SK-N-SH (cell line): ENCODE results near the gene ZNRF1. TPM values are rescaled to one million over a fixed set of nuclear protein-coding genes. Genes with fewer than 3 reads are reported as not detected.

Source experiments
- CTCF ChIA-PET: fragments of 300-600, 350-600 bp; formaldehyde crosslinking; extraction: SDS; loops from one replicate; lab custom pipeline; 2021; lab: Yijun Ruan, JAX
- POLR2A ChIA-PET: fragments of 350-600 bp; sonication (Branson Sonifier 250); formaldehyde crosslinking; extraction: SDS; loops from one replicate; lab custom pipeline; 2020; ENCODE audit warnings: antibody characterized with exemption, inconsistent platforms; lab: Yijun Ruan, JAX
- DNase-seq: peaks from one replicate; pipeline ENCODE4 v3.0.0; 2012
- H2AFZ ChIP-seq: fragments of 200-600 bp; sonication (generic); 2 replicates; pipeline ENCODE4 v1.8.1; 2016; ENCODE audit warnings: antibody characterized with exemption, mild to moderate bottlenecking, low read depth
- H3F3A ChIP-seq: fragments of 200-600 bp; sonication (generic); replicated peaks from 2 replicates; pipeline ENCODE3; 2016; ENCODE audit warnings: antibody characterized with exemption, mild to moderate bottlenecking; ENCODE audit not compliant: insufficient read depth
- H3K27ac ChIP-seq, 2 experiments: fragments of 200-500 bp in 1 of 2; fragments of 200-600 bp in 1 of 2; sonication (Bioruptor generic) in 1 of 2; sonication (generic), shearing (Covaris generic) in 1 of 2; 2 replicates each; pipeline versions ENCODE4 v1.5.1 to v1.6.1; 2014 to 2016; ENCODE audit warnings: low read depth in 2 of 2, inconsistent platforms in 1 of 2, low read length in 1 of 2, mild to moderate bottlenecking in 1 of 2, mixed read lengths in 1 of 2
- H3K27me3 ChIP-seq: fragments of 200-600 bp; sonication (generic), shearing (Covaris generic); 2 replicates; pipeline ENCODE4 v1.6.1; 2016; ENCODE audit warnings: mixed run types; ENCODE audit not compliant: insufficient read depth
- H3K36me3 ChIP-seq, 2 experiments: fragments of 200-500 bp in 1 of 2; fragments of 200-600 bp in 1 of 2; sonication (Bioruptor generic) in 1 of 2; sonication (generic) in 1 of 2; replicated peaks in 1 of 2; 2 replicates each; pipeline versions ENCODE3 to v1.5.1; 2014 to 2016; ENCODE audit warnings: low read length in 1 of 2, mild to moderate bottlenecking in 1 of 2; ENCODE audit not compliant: insufficient read depth in 2 of 2, control insufficient read depth in 1 of 2
- H3K4me1 ChIP-seq, 2 experiments: fragments of 200-500 bp in 1 of 2; fragments of 200-600 bp in 1 of 2; sonication (Bioruptor generic) in 1 of 2; sonication (generic), shearing (Covaris generic) in 1 of 2; 2 replicates each; pipeline versions ENCODE4 v1.5.1 to v1.6.1; 2014 to 2016; ENCODE audit warnings: low read depth in 1 of 2, low read length in 1 of 2, mixed run types in 1 of 2; ENCODE audit not compliant: insufficient read depth in 2 of 2, control insufficient read depth in 1 of 2
- H3K4me2 ChIP-seq: fragments of 200-600 bp; sonication (generic), shearing (Covaris generic); 2 replicates; pipeline ENCODE4 v1.6.1; 2017; ENCODE audit warnings: mixed run types
- H3K4me3 ChIP-seq, 2 experiments: fragments of 200-500 bp in 1 of 2; fragments of 200-600 bp in 1 of 2; sonication (Bioruptor generic) in 1 of 2; sonication (generic), shearing (Covaris generic) in 1 of 2; 2 replicates each; pipeline versions ENCODE4 v1.5.1 to v1.8.1; 2014 to 2016; ENCODE audit warnings: low read depth in 2 of 2, inconsistent platforms in 1 of 2, low read length in 1 of 2, mild to moderate bottlenecking in 1 of 2, mixed read lengths in 1 of 2, moderate library complexity in 1 of 2
- H3K79me2 ChIP-seq: fragments of 200-600 bp; sonication (generic); 2 replicates; pipeline ENCODE4 v1.8.1; 2017; ENCODE audit warnings: mild to moderate bottlenecking; ENCODE audit not compliant: insufficient read depth
- H3K9ac ChIP-seq: fragments of 200-600 bp; sonication (generic); 2 replicates; pipeline ENCODE4 v1.6.1; 2017; ENCODE audit warnings: mixed run types
- H3K9me2 ChIP-seq: fragments of 200-600 bp; sonication (generic); 2 replicates; pipeline ENCODE4 v1.6.1; 2017; ENCODE audit warnings: mixed run types
- H3K9me3 ChIP-seq: fragments of 200-600 bp; sonication (generic); 2 replicates; pipeline ENCODE4 v1.6.1; 2017; ENCODE audit warnings: mixed run types, mild to moderate bottlenecking, moderate library complexity
- H4K20me1 ChIP-seq: fragments of 200-600 bp; sonication (generic); 2 replicates; pipeline ENCODE4 v1.6.1; 2017; ENCODE audit warnings: mild to moderate bottlenecking, mixed run types; ENCODE audit not compliant: insufficient read depth
- CTCF ChIP-seq: fragments of 200-600 bp; sonication (generic); IDR thresholded peaks from 2 replicates; pipeline ENCODE4 v1.6.1; 2017; ENCODE audit warnings: antibody characterized with exemption, mild to moderate bottlenecking, moderate library complexity
- MEF2A ChIP-seq: IDR thresholded peaks from 2 replicates; pipeline ENCODE4 v1.4.0; 2012; ENCODE audit warnings: low read depth, borderline replicate concordance
- MXI1 ChIP-seq: IDR thresholded peaks from 2 replicates; pipeline ENCODE4 v1.6.1; 2012; ENCODE audit warnings: mild to moderate bottlenecking, low read depth, low read length, improper control_type of control experiment
- NFIC ChIP-seq: IDR thresholded peaks from 2 replicates; pipeline ENCODE4 v1.4.0; 2012; ENCODE audit warnings: borderline replicate concordance
- REST ChIP-seq: IDR thresholded peaks from 2 replicates; pipeline ENCODE4 v1.6.1; 2012; ENCODE audit warnings: mild to moderate bottlenecking, low read depth, low read length, moderate library complexity
- SIN3A ChIP-seq: IDR thresholded peaks from 2 replicates; pipeline ENCODE4 v1.6.1; 2012; ENCODE audit warnings: low read depth, mild to moderate bottlenecking, low read length, moderate library complexity, borderline replicate concordance
- TCF12 ChIP-seq: IDR thresholded peaks from 2 replicates; pipeline ENCODE4 v1.4.0; 2012
- WGBS: methylation state at CpG from one replicate; pipeline ENCODE4 v1.1.6; 2017; ENCODE audit warnings: low lambda C conversion rate; 5-methylcytosine and 5-hydroxymethylcytosine counted together
- polyA plus RNA-seq, 3 experiments: library from polyadenylated mRNA; depleted of rRNA; stranded (reverse); fragments of >200 nt; gene quantifications; 2 replicates each; pipeline ENCODE4 v1.2.3, GENCODE V29; 2012

ZNRF1 gene
- polyA plus RNA-seq, 1 of the 3 experiments (the other 2 are of a cell fraction), result 23.7 TPM

GRCh38 chr16:74997042-74997491 lies 1.8 kb upstream of the ZNRF1 start:
- ChIA-PET POLR2A (no interaction called here), CTCF (interaction anchor here (0.7 to 6.2 kb wide), 6 partner anchors 10 to 125 kb away, joined by 3 to 182 read pairs (median 12); partner anchors contain the start of gene WDR59)
- no peak overlapping the region for H3K4me2 ChIP-seq
- 87% methylated on average over 8 of the region's 8 CpGs for WGBS
- no peak overlapping the region for H3K9ac ChIP-seq
- DNase-seq, result no peak
- no peak overlapping the region for H3K27ac ChIP-seq
- H3K36me3 ChIP-seq, result no peaks in the 10 kb centered on the region
- H3K9me2 ChIP-seq, result no peaks in the 10 kb centered on the region
- H3K27me3 ChIP-seq, result no peaks in the 10 kb centered on the region
- H3K9me3 ChIP-seq, result no peaks in the 10 kb centered on the region
- no peak overlapping the region for H2AFZ ChIP-seq
- H3K4me1 ChIP-seq, result peaks cover 0 to 20% of the 10 kb centered on the region in 2 experiments; a peak in 2 of 4 replicates
- H3K4me3 ChIP-seq, result no peak overlapping the region
- peaks cover 8% of the 10 kb centered on the region for H3F3A ChIP-seq
- peaks cover 24% of the 10 kb centered on the region for H4K20me1 ChIP-seq
- TF ChIP-seq TCF12 (no peak), MEF2A (no peak), SIN3A (no peak), REST (no peak), NFIC (no peak)
- peaks cover 29% of the 10 kb centered on the region for H3K79me2 ChIP-seq

GRCh38 chr16:74999219-74999608 lies 390 bp downstream of the ZNRF1 start:
- POLR2A ChIA-PET, result no interaction called here
- Histone ChIP-seq H2AFZ (peak overlapping the region; percentile 27; the same call in 1 of the 2 replicates), H3K9me2 (no peaks in the 10 kb centered on the region)
- TF ChIP-seq MXI1, result 0 out of 2 replicates have a peak, but pooled peaks have one; percentile 1
- no peak for TF ChIP-seq CTCF
- TF ChIP-seq, all 33 proteins: peak for 1
- Histone ChIP-seq H3K4me3 (peak overlapping the region; percentile 72 to 76), H3K27ac (peak overlapping the region; percentile 31 to 80; a peak in 3 of 4 replicates), H3K9ac (peak overlapping the region; percentile 83), H3K79me2 (peaks cover 51% of the 10 kb centered on the region), H4K20me1 (peaks cover 45% of the 10 kb centered on the region), H3F3A (peaks cover 8% of the 10 kb centered on the region), H3K9me3 (no peaks in the 10 kb centered on the region), H3K27me3 (no peaks in the 10 kb centered on the region), H3K4me2 (peak overlapping the region; percentile 84), H3K4me1 (peaks cover 0 to 26% of the 10 kb centered on the region in 2 experiments; a peak in 3 of 4 replicates), H3K36me3 (no peaks in the 10 kb centered on the region)
- CTCF ChIA-PET, result interaction anchor here (0.8 to 6.2 kb wide), 13 partner anchors 12 to 199 kb away, joined by 3 to 182 read pairs (median 10); partner anchors contain the start of genes LDHD and WDR59
- WGBS, result 2% methylated on average over 20 of the region's 44 CpGs
- DNase-seq, result no peak
